HG02571 (cell line): ENCODE measurements around the gene QARS1.

Experiments
- ATAC-seq: cut with Tn5 transposase; IDR thresholded peaks from one replicate; pipeline ENCODE4 v1.9.1; 2021; ENCODE audit warnings: mild to moderate bottlenecking, moderate library complexity; ENCODE audit not compliant: unreplicated experiment

QARS1 gene

DNA sequence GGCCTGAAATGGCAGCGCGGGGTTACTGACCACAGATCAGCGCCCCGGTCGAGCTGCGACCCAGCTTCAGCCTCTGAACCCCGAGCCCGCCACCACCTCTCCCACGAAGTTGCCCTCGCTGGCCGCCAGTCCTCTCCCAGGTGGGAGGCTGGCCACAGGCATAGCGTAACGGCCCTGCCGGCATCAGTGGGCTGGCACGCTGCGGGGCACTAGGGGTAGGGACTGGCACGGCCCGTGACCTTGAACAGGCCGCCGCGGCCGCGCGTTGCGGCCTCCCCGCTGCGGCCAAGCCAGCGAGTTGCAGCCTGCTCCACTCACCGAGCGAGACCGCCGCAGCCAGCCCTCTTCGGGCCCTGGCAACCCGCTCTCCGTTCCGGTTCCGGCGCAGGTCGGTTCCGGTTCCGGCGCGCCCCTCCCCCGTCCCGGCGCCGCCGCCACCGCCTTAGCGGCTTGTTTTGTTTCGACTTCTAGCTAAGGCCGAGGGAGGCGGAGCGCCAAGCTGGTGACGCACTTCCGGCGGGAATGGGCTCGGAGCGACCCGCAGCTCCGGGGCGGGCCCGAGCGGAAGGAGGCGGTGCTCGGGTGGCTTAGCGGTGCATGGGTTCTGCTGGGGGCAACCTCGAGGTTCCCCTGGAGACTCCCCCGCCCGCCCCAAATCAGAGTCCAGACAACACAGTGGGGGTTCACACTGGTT lies 16.0 kb upstream of the QARS1 start, which contains the start of gene USP19:
USP19 (minus strand) TSS at position 386 of the 694 bp plus-strand sequence. CDS start 1,678 bp downstream, outside the sequence.
- peak; percentile 89 for ATAC-seq

- no peak for ATAC-seq
These were observed 15.5 kb upstream of the QARS1 start for GRCh38 chr3:49120096-49120437.

- ATAC-seq = no peak
These were observed 14.9 kb upstream of the QARS1 start for GRCh38 chr3:49119439-49119838.

- no peak for ATAC-seq
These were observed 14.5 kb upstream of the QARS1 start for GRCh38 chr3:49119036-49119435.

- ATAC-seq = no peak
These were observed 7.7 kb upstream of the QARS1 start for GRCh38 chr3:49112262-49112661.

DNA sequence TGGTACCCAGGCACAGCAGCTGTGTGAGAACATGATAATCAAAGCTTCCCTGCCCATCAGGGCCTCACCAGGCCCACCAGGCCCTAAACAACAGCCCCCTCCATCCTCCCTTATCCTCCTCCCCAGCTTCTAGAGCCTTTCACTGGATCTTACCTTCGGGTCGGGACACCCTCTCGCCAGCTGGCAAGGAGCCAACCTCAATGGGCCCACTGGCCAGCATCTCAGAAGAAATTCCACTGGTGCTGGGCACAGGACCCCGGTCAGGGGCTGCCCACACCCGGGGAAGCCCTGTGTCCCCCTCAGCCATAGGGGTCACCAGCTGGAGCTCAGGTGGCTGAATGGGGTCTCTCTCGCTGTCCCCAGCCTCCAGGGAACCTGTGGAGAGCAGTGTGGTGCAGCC lies 6.8 kb upstream of the QARS1 start:
- ATAC-seq = no peak

DNA sequence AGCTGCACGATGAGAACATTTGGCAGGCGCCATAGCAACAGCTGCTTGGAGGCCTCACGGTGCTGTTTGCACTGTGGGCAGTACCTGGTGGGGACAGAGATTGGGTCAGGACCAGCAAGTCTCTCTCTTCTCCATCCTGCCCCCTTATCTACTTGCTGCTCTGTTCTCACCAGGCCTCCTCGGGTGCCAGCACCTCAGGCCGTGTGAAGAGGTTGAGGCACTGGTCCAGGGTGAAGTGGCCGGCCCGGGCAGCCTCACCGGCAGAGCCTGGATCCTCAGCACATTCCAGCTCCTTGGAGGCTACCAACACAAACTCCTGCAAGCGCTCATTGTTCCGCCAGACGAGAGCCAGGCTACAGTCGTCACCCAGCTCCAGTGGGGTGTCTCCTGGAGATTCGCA lies 6.2 kb upstream of the QARS1 start:
- ATAC-seq = no peak

DNA sequence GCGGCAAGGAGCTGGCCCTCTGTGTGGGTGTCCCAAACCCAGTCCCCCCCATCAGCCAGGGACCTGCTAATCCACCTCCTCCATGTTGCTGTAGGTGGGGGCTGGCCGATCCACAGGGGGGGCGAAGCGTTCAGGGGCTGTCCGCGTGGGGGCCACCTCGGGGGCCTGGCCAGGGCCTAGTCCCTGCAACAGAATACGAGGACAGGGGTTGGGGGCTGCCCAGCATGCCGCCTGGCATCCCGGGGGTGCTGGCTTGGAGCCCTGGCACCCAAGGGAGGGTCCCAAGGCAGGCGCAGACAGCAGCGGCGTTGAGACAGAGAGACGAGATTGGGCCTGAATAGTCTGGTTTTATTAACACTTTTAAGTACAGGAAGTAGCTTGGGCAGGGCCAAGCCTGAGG lies 3.8 kb upstream of the QARS1 start:
- no peak for ATAC-seq

DNA sequence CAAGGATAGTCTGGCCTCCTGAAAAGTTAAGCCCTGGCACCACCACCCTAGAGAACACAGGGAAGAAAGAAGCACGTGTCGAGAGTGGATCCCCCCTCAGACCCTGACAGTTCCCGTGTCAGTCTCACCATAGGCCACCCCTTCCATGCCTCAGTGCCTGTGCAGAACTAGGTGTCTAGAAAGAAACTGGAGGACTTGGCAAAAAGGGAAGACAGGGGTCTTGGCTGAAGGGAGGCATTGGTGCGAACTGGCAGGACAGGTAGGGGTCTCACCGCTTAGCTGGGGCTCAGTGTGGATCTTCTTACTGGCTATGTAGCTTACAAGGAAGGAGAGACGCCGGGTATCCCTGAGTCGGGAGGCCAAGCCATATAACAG lies 518 bp downstream of the QARS1 start:
- ATAC-seq = peak; percentile 4

- ATAC-seq = no peak
These were observed 4.4 kb downstream of the QARS1 start for GRCh38 chr3:49100046-49100615.

DNA sequence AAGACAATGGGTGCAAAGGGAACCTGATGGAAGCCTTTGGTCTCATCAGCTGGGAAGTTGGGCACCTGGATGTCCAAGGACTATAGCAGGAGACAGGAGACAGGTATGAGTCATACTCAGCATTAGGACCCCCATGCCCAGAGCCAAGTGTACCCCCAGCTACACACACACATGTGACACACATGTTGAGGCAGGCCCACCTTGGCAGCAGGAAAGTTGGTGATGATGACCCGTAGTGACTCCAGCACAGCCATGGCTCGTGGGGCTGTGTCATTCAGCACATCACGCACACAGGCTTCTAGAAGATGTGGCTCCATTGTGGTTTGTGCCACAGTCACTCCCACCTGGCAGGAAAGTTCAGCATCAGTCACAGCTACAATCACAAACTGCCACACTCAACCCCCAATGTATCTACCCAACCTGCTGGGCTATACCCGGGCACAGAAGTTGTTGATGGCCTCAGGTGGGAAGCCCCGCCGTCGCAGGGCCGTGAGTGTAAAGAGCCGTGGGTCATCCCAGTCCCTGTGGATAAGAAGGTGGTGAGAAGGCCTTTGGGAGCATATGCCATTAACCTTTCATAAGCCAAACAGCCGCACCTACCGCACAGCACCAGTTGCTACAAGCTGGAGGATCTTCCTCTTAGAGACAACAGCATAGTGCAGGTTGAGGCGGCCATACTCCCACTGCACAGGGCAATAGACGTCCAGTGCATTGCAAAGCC lies 5.5 kb downstream of the QARS1 start:
- no peak for ATAC-seq

- no peak for ATAC-seq
These were observed 6.1 kb downstream of the QARS1 start for GRCh38 chr3:49098429-49098828.

DNA sequence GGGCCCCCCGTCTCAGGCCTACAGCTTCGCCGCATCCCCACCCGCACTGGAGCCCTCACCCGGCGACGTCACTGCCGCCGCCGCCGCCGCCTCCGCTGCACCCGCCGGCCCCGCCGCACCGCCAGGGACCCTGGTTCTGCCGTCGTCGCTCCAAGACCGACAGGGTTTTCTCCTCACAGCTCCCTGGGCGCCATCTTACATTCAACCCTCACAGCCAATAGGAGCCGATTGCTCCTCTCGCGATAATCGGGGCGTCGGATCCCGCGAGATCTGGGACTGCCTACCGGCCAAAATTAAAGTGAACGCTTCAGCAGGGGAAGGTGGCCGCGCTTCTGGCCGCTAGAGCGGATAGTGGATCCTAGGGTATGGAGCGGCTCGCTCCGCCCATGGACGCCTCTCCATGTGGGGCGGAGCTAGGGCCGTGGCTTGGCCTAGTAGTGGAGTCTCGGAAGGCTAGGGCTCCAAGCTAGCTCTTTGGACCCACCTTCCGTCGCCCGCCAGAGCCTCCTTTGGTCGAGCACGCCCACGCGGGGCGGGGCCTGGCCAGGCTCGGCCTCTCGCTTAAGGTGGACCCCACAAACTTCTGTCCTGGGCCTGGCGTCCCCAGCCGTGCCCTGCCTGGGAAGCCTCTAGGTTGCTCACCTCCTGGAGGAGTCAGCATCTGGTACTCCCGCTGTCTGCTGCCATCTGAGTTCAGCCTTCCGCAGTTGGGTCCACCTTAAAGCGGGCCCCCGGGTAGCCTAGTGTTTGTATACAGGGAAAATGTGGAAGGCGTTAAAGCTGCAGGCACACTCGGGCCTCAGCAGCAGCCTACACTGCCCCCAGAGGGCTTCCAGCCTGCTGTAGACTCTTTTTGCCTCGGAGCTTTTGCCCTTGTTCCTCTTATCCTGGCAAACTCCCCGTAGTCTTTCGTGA lies 10.4 kb downstream of the QARS1 start, which contains the start of gene QRICH1:
QRICH1 (minus strand) TSS at position 219 of the 915 bp plus-strand sequence. CDS start 17,054 bp downstream, outside the sequence.
- ATAC-seq = peak; percentile 73

DNA sequence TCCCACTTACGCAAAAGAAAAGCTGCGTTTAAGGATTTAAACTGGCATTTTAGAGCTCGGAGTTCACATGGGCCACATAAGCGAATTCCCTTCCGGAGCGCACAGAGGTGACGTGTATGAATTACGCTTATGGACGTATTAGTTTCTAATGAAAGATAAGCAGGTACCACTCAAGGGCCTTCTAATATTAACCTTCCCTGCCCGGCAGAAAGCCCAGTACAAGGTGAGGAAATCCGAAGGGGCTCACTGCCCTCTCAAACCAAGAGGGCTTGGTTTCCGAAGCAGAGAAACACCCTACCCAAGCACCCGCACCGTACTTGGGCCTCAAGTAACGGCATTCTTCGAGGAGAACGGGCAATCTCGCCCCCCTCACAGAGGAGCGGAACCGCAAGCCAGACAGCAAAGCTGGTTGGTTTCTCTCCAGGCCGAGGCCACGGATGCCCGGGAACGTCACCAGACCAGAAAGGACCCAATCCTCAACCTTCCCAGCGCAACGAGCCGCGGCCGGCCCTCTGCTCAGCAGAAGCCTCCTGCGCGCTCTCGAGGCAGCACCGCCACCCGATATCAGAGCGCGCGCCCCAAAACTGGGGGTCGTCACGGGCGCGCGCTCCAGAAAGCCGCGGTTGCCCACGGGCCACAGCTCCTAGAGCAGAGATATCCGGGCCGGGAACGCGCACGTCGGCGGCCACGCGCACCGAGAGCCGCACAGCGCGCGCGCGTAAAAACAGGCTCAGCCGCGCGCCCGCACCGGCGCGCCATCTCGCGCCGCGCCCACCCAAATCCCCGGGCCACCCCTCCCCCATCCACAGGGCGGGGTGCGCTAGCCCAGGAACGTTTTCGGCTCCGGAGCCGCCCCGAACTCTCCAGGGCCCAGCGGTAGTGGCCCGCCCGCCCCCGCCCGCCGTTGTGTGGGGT lies 11.4 kb downstream of the QARS1 start:
- peak; percentile 35 for ATAC-seq

DNA sequence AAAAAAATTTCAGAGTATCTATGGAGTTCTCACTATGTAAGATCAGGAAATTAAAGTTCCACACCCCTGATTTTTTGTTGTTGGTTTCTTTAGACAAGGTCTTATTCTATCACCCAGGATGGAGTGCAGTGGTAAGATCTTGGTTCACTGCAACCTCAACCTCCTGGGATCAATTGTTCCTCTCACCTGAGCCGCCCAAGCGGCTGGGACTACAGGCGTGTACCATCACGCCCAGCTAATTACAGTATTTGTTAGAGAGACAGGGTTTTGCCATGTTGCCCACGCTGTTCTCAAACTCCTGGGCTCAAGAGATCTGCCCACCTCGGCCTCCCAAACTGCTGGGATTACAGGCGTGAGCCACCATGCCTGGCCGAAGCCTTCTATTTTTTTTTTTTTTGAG lies 23.1 kb downstream of the QARS1 start:
- no peak for ATAC-seq

GRCh38 chr3:49079270-49079669 lies 25.3 kb downstream of the QARS1 start:
- no peak for ATAC-seq

DNA sequence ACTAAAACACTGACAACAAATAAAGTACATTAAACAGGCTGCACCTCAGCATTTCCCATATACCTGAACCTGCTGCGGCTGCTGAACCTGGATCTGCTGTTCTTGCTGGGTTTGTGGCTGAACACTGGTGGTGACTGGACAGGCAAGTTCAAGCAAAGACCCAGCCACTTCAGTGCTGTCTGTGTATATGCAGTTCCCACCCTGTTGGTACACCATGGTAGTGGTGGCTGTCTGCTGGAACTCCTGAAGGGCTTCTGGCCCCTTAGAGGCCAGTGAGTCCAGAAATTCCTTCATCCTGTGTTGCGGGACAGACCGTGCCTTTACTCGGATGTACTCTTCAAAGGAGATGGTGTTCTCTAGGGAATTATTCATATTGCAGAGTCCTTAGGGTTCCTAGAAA lies 27.9 kb downstream of the QARS1 start:
- no peak for ATAC-seq

GRCh38 chr3:49076116-49076515 lies 28.4 kb downstream of the QARS1 start:
- no peak for ATAC-seq

DNA sequence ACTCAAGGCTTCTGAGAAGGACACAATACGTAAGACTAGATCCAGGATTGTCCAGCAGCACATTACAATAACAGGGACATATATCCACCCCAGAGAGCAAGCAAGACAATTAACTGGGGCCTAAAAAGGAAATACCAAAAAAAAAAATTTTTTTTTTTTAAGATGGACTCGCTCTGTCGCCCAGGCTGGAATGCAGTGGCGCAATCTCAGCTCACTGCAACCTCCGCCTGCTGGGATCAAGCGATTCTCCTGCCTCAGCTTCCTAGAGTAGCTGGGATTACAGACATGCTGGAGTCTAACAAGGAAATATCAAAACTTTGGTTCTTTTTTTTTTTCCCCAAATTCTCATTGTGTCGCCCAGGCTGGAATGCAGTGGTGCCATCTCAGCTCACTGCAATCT lies 46.5 kb downstream of the QARS1 start:
- ATAC-seq = no peak

GRCh38 chr3:49057268-49057667 lies 47.3 kb downstream of the QARS1 start:
- no peak for ATAC-seq
